Psoas muscle (tissue), 8 donors: ENCODE data around the gene NGFR. TPM values are rescaled to one million over a fixed set of nuclear protein-coding genes. Genes with fewer than 3 reads are reported as not detected.

Source experiments
- ATAC-seq, 4 donors: fragments of 200-7000 bp; cut with Tn5 transposase; one replicate each; pipeline ENCODE4 v1.9.1; 2020; ENCODE audit warnings: moderate library complexity in 3 of 4, mild to moderate bottlenecking in 2 of 4
- DNase-seq, 2 donors: peaks; one replicate each; pipeline ENCODE4 v3.0.0-alpha.2; 2020
- H3K27ac ChIP-seq: fragments of 200-600 bp; one replicate; pipeline ENCODE4 v1.8.0; 2022
- H3K27me3 ChIP-seq, 3 donors: fragments of 200-600 bp in 1 of 3; one replicate each; pipeline versions ENCODE4 v1.6.1 to v1.8.0; 2013 to 2022; ENCODE audit warnings: low read length in 2 of 3, mild to moderate bottlenecking in 2 of 3, moderate library complexity in 1 of 3; ENCODE audit not compliant: insufficient read depth in 3 of 3
- H3K36me3 ChIP-seq, 2 donors: fragments of 200-600 bp in 1 of 2; one replicate each; pipeline versions ENCODE4 v1.6.1 to v1.8.0; 2013 to 2022; ENCODE audit warnings: low read depth in 1 of 2, mild to moderate bottlenecking in 1 of 2, moderate library complexity in 1 of 2; ENCODE audit not compliant: insufficient read depth in 1 of 2
- H3K4me1 ChIP-seq: fragments of 200-600 bp; one replicate; pipeline ENCODE4 v1.8.0; 2022
- H3K4me3 ChIP-seq: fragments of 200-600 bp; one replicate; pipeline ENCODE4 v1.8.0; 2022; ENCODE audit warnings: mild to moderate bottlenecking
- H3K9me3 ChIP-seq: fragments of 200-600 bp; one replicate; pipeline ENCODE4 v1.8.0; 2022
- WGBS, 3 donors: extraction: QIAGEN DNeasy Blood & Tissue Kit; methylation state at CpG; one replicate each; pipeline versions ENCODE4 v1.1.6 to v1.1.7; 2013; 5-methylcytosine and 5-hydroxymethylcytosine counted together
- intact Hi-C, 2 donors: fragments of 100-400 bp; cut with DNase I; formaldehyde crosslinking; loops; one replicate each; pipeline versions ENCODE4 v1.11.0 to v1.14.2; 2022
- polyA plus RNA-seq, 3 donors: library from polyadenylated mRNA; stranded (reverse); fragments of 200-250 nt; gene quantifications; one replicate each; pipeline ENCODE4 v1.2.3, GENCODE V29; 2013
- total RNA-seq, 4 donors: library from RNA; stranded (reverse); fragmentation: NEBNext Ultra II Directional in 2 of 4; extraction: Animal tissue kit (Norgen Biotek cat#: 25700) in 2 of 4; gene quantifications; one replicate each; pipeline versions ENCODE4 v1.2.1 to v1.2.4, GENCODE V29; 2021 to 2023
- TF ChIP-seq, protein P1 (sequence below): fragments of 200-600 bp; IDR thresholded peaks from one replicate; pipeline ENCODE4 v1.8.0; 2022; ENCODE audit warnings: antibody characterized with exemption
- donor health status: healthy with polysubstance abuse.
- donor health status: DM: no; HTN: no; CAD: no; lungs with moderate emphysema.
- donor health status: Bipolar disorder and iron deficiency.
- donor health status: healthy.
- donor health status: DM: yes; HTN: yes; CAD: no.
- donor health status: DM: no; HTN: no; CAD: no.
- donor health status: DM: no; HTN: no; CAD: no.
- donor health status: DM: yes; HTN: yes; CAD: no.

Gene NGFR
- total and polyA plus RNA-seq, 7 donors, result 0.74 to 13.5 (median 2.2) TPM

- no peaks in the 10 kb centered on the region for H3K36me3 ChIP-seq
- 95 to 97% (median 95%) methylated on average over 6 of the region's 6 CpGs for WGBS, 3 donors
- no peak overlapping the region for H3K4me3 ChIP-seq
- TF ChIP-seq, protein P1, sequence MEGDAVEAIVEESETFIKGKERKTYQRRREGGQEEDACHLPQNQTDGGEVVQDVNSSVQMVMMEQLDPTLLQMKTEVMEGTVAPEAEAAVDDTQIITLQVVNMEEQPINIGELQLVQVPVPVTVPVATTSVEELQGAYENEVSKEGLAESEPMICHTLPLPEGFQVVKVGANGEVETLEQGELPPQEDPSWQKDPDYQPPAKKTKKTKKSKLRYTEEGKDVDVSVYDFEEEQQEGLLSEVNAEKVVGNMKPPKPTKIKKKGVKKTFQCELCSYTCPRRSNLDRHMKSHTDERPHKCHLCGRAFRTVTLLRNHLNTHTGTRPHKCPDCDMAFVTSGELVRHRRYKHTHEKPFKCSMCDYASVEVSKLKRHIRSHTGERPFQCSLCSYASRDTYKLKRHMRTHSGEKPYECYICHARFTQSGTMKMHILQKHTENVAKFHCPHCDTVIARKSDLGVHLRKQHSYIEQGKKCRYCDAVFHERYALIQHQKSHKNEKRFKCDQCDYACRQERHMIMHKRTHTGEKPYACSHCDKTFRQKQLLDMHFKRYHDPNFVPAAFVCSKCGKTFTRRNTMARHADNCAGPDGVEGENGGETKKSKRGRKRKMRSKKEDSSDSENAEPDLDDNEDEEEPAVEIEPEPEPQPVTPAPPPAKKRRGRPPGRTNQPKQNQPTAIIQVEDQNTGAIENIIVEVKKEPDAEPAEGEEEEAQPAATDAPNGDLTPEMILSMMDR, result no peak
- ATAC-seq (no peak), DNase-seq (no peak)
- intact Hi-C loops, result no loop called here
- H3K27ac ChIP-seq, result no peak overlapping the region
- H3K27me3 ChIP-seq, result no peaks in the 10 kb centered on the region
- no peaks in the 10 kb centered on the region for H3K9me3 ChIP-seq
- peaks cover 20% of the 10 kb centered on the region for H3K4me1 ChIP-seq
Measured at GRCh38 chr17:49518346-49519078, 23.4 kb downstream of the NGFR start.

- TF ChIP-seq, protein P1, result no peak
- Histone ChIP-seq H3K9me3 (no peaks in the 10 kb centered on the region), H3K27me3 (no peaks in the 10 kb centered on the region), H3K4me1 (peaks cover 16% of the 10 kb centered on the region), H3K4me3 (no peak overlapping the region), H3K36me3 (no peaks in the 10 kb centered on the region), H3K27ac (no peak overlapping the region)
- DNase-seq, result no peak
- intact Hi-C loops, result no loop called here
- ATAC-seq, result no peak
- WGBS, 3 donors, result 52 to 56% (median 56%) methylated on average over 7 of the region's 7 CpGs
Measured at GRCh38 chr17:49519781-49520180, 24.7 kb downstream of the NGFR start.

GRCh38 chr17:49520386-49521087 lies 25.4 kb downstream of the NGFR start:
- H3K4me1 ChIP-seq, result peaks cover 9% of the 10 kb centered on the region
- TF ChIP-seq, protein P1, result no peak
- ATAC-seq, result no peak
- H3K27me3 ChIP-seq, result no peaks in the 10 kb centered on the region
- H3K4me3 ChIP-seq, result no peak overlapping the region
- 76 to 85% (median 83%) methylated on average over 10 of the region's 10 CpGs for WGBS, 3 donors
- intact Hi-C loops, result no loop called here
- H3K9me3 ChIP-seq, result no peaks in the 10 kb centered on the region
- no peaks in the 10 kb centered on the region for H3K36me3 ChIP-seq
- no peak overlapping the region for H3K27ac ChIP-seq
- no peak for DNase-seq

GRCh38 chr17:49521088-49521450 lies 26.0 kb downstream of the NGFR start:
- WGBS, 3 donors, result 93 to 98% (median 94%) methylated on average over 8 of the region's 8 CpGs
- ATAC-seq, result no peak
- no peak overlapping the region for H3K27ac ChIP-seq
- no peaks in the 10 kb centered on the region for H3K27me3 ChIP-seq
- H3K36me3 ChIP-seq, result no peaks in the 10 kb centered on the region
- intact Hi-C loops, result no loop called here
- TF ChIP-seq, protein P1, result no peak
- no peak overlapping the region for H3K4me3 ChIP-seq
- no peaks in the 10 kb centered on the region for H3K9me3 ChIP-seq
- no peak for DNase-seq
- H3K4me1 ChIP-seq, result peaks cover 3% of the 10 kb centered on the region
